ENCODE results near the gene SRXN1. TPM values are rescaled to one million over a fixed set of nuclear protein-coding genes. Genes with fewer than 3 reads are reported as not detected.

The SRXN1 gene
- polyA plus RNA-seq, 1 experiment: 64.6 TPM

- no peak overlapping the region for H3K27ac ChIP-seq (ENCODE audit: low read depth, low read length)
- POLR2A ChIA-PET: no interaction called here
- TF ChIP-seq CTCF (IDR thresholded peaks at IDR 0.05; ENCODE audit: low read depth, low read length): no peak
- H3K4me3 ChIP-seq (ENCODE audit: low read depth, low read length): no peak overlapping the region
- CTCF ChIA-PET: interaction anchor here (1.8 kb wide), 1 partner anchor 18 kb away, joined by 4 read pairs; no protein-coding TSS in a partner anchor
- H3K27me3 ChIP-seq (ENCODE audit: control insufficient read depth, insufficient read depth, low read length): peaks cover 58% of the 10 kb centered on the region
- H3K9me3 ChIP-seq (ENCODE audit: control insufficient read depth, insufficient read depth, low read length): no peaks in the 10 kb centered on the region; the same call in 1 of the 2 replicates
- no peak for DNase-seq (ENCODE audit: low read depth, low spot score)
Observed at GRCh38 chr20:663315-664090, 10.5 kb upstream of the SRXN1 start.

GRCh38 chr20:662277-663192 lies 9.5 kb upstream of the SRXN1 start:
- H3K9me3 ChIP-seq (ENCODE audit: control insufficient read depth, insufficient read depth, low read length): no peaks in the 10 kb centered on the region; the same call in 1 of the 2 replicates
- TF ChIP-seq CTCF (IDR thresholded peaks at IDR 0.05; ENCODE audit: low read depth, low read length): no peak
- H3K27me3 ChIP-seq (ENCODE audit: control insufficient read depth, insufficient read depth, low read length): peaks cover 57% of the 10 kb centered on the region
- H3K27ac ChIP-seq (ENCODE audit: low read depth, low read length): no peak overlapping the region
- H3K4me3 ChIP-seq (ENCODE audit: low read depth, low read length): no peak overlapping the region
- no peak for DNase-seq (ENCODE audit: low read depth, low spot score)
- POLR2A ChIA-PET: no interaction called here
- CTCF ChIA-PET: interaction anchor here (0.6 to 1.9 kb wide), 3 partner anchors 17 to 205 kb away, joined by 3 to 4 read pairs (median 4); no protein-coding TSS in a partner anchor

GRCh38 chr20:661474-662270 lies 8.7 kb upstream of the SRXN1 start:
- DNase-seq (ENCODE audit: low read depth, low spot score): no peak
- no peak for TF ChIP-seq CTCF (IDR thresholded peaks at IDR 0.05; ENCODE audit: low read depth, low read length)
- CTCF ChIA-PET: interaction anchor here (1.9 kb wide), 1 partner anchor 99 kb away, joined by 4 read pairs; no protein-coding TSS in a partner anchor
- H3K9me3 ChIP-seq (ENCODE audit: control insufficient read depth, insufficient read depth, low read length): no peaks in the 10 kb centered on the region; the same call in 1 of the 2 replicates
- no peak overlapping the region for H3K4me3 ChIP-seq (ENCODE audit: low read depth, low read length)
- no peak overlapping the region for H3K27ac ChIP-seq (ENCODE audit: low read depth, low read length)
- peaks cover 57% of the 10 kb centered on the region for H3K27me3 ChIP-seq (ENCODE audit: control insufficient read depth, insufficient read depth, low read length)
- POLR2A ChIA-PET: no interaction called here

- Histone ChIP-seq H3K27ac (ENCODE audit: low read depth, low read length) (no peak overlapping the region), H3K9me3 (ENCODE audit: control insufficient read depth, insufficient read depth, low read length) (no peaks in the 10 kb centered on the region; the same call in 1 of the 2 replicates), H3K4me3 (ENCODE audit: low read depth, low read length) (no peak overlapping the region), H3K27me3 (ENCODE audit: control insufficient read depth, insufficient read depth, low read length) (peaks cover 32% of the 10 kb centered on the region)
- POLR2A ChIA-PET: no interaction called here
- CTCF ChIA-PET: interaction anchor here (1.7 to 2.0 kb wide), 2 partner anchors 8 to 13 kb away, joined by 7 to 11 read pairs; no protein-coding TSS in a partner anchor
- TF ChIP-seq CTCF (IDR thresholded peaks at IDR 0.05; ENCODE audit: low read depth, low read length): no peak
- DNase-seq (ENCODE audit: low read depth, low spot score): no peak
Observed at GRCh38 chr20:658731-659291, 5.8 kb upstream of the SRXN1 start.

All from AG04450 (cell line).